ENCODE results near the gene IFNA2. TPM values are rescaled to one million over a fixed set of nuclear protein-coding genes. Genes with fewer than 3 reads are reported as not detected.

The IFNA2 gene
- total and polyA plus RNA-seq, 7 experiments from 2014 or later = not detected

DNA sequence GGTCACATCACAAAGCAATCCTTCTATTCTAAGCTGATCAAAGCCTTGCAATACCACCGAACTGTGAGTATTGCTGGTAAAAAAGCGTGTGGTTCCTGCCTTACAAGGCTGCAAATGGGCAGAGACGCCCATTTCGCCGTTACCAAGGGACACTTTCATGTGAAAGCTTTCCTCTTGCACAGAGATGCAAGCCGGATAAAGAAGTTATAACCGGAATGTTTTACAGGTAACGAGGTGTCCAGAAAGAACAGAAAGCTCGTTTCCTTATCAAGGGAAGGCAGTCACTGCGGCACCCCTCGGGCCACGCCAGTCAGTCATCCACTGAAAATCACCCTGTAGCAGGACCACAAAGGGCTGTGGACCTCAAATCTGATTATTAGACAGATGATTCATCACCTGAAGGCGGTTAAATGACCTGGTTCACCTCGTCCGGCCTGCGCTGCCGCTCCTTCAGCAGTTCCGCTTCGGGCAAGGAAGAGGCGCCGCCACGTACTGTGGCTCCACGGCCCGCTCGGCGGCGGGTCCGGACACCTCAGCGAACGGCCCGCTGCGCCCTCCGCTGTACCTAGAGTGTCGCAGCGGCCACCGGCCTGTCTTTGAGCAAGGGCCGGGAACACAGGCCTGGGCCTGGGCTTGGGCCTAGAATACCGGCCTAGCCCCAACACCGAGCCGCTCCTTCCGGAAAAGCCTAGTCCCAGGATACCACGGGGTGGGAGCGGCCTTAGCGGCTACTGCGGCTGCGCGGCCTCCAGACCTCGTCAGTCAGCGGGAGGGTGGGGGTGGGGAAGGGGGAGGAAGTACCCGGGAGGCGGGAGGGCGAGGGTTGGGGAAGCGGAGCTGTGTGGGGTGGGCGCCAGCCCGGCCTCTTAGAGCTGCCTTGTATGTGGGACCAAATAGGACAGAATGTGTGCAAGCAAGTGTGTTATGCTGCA is 50.2 kb downstream of the IFNA2 start, which contains the start of gene KLHL9:
TSS of gene KLHL9 (minus strand) at position 704 of the 932 bp plus-strand sequence. CDS start at position 159, 545 bp downstream.
- Mint-ChIP-seq H3K4me1 (peaks cover 36 to 65% (median 60%) of the 10 kb centered on the region in 7 donors), H3K9me3 (peaks cover 0 to 14% (median 3%) of the 10 kb centered on the region in 11 donors), H3K4me3 (peak within 1 kb of the TSS; percentile 90 to 97 (median 94)), H3K36me3 (peaks cover 11 to 26% (median 20%) of the 10 kb centered on the region in 5 donors), H3K27ac (peak within 1 kb of the TSS; percentile 90 to 98 (median 95)), H3K27me3 (peaks cover 0 to 27% (median 0%) of the 10 kb centered on the region in 5 donors)
- Histone ChIP-seq H3K4me1 (ENCODE audit: control insufficient read depth in 2 of 2, insufficient read depth in 2 of 2, low read length in 2 of 2) (peaks cover 15 to 35% of the 10 kb centered on the region in 2 donors), H3K36me3 (ENCODE audit: control insufficient read depth in 2 of 3, insufficient read depth in 3 of 3, low read length in 3 of 3) (peaks cover 0 to 7% (median 0%) of the 10 kb centered on the region in 3 experiments), H3K9me3 (ENCODE audit: control insufficient read depth in 2 of 3, low read length in 3 of 3) (no peaks in the 10 kb centered on the region), H3K4me3 (ENCODE audit: low read length) (peak within 1 kb of the TSS; percentile 96), H3K27ac (ENCODE audit: low read depth, low read length) (peak within 1 kb of the TSS; percentile 95), H3K27me3 (ENCODE audit: control insufficient read depth in 2 of 2, insufficient read depth in 2 of 2, low read length in 2 of 2) (no peaks in the 10 kb centered on the region)
- peak; percentile 72 to 87 (median 85) for DNase-seq
- intact Hi-C loops (cut with micrococcal nuclease) = loop anchor here (1.0 to 10.0 kb wide), 13 partner anchors 8 to 1955 kb away; partner anchors contain the start of genes CDKN2A (in 2 of the 2), CDKN2B-AS1 (in 2 of the 2), MLLT3 (in 2 of the 2) and HACD4 (in 1 of the 2)
- peak; percentile 94 for ATAC-seq
- ChIA-PET CTCF (interaction anchor here (0.7 to 3.3 kb wide), 6 partner anchors 9 to 74 kb away, joined by 3 to 19 read pairs (median 6); no protein-coding TSS in a partner anchor), POLR2A (interaction anchor here (0.6 to 2.7 kb wide), 13 partner anchors 9 to 710 kb away, joined by 3 to 12 read pairs (median 3); partner anchors contain the start of gene MTAP)

Other genes with a start within 250 kb of the IFNA2 start
- not detected for gene IFNW1, start 243.6 kb downstream of the IFNA2 start, total RNA-seq
- not detected for gene IFNW1, start 243.6 kb downstream of the IFNA2 start, polyA plus RNA-seq
- not detected for gene IFNA21, start 218.7 kb downstream of the IFNA2 start, total RNA-seq
- gene IFNA21, start 218.7 kb downstream of the IFNA2 start, polyA plus RNA-seq = not detected
- not detected for gene IFNA4, start 197.8 kb downstream of the IFNA2 start, total RNA-seq
- gene IFNA4, start 197.8 kb downstream of the IFNA2 start, polyA plus RNA-seq = not detected
- gene IFNA7, start 183.2 kb downstream of the IFNA2 start, total RNA-seq = not detected
- not detected for gene IFNA7, start 183.2 kb downstream of the IFNA2 start, polyA plus RNA-seq
- not detected for gene IFNA10, start 178.3 kb downstream of the IFNA2 start, total RNA-seq
- gene IFNA10, start 178.3 kb downstream of the IFNA2 start, polyA plus RNA-seq = not detected
- not detected for gene IFNA16, start 168.1 kb downstream of the IFNA2 start, total RNA-seq
- not detected for gene IFNA16, start 168.1 kb downstream of the IFNA2 start, polyA plus RNA-seq
- gene IFNA17, start 157.2 kb downstream of the IFNA2 start, total RNA-seq = not detected
- gene IFNA17, start 157.2 kb downstream of the IFNA2 start, polyA plus RNA-seq = not detected
- not detected for gene IFNA14, start 145.4 kb downstream of the IFNA2 start, total RNA-seq
- not detected for gene IFNA14, start 145.4 kb downstream of the IFNA2 start, polyA plus RNA-seq
- not detected for gene IFNA5, start 80.1 kb downstream of the IFNA2 start, total RNA-seq
- not detected for gene IFNA5, start 80.1 kb downstream of the IFNA2 start, polyA plus RNA-seq
- 10 to 100 TPM; 11.8 to 37.7 (median 19.1) TPM for gene KLHL9, start 50.0 kb downstream of the IFNA2 start, total RNA-seq
- gene KLHL9, start 50.0 kb downstream of the IFNA2 start, polyA plus RNA-seq = 10 to 100 TPM; 21.1 to 23.0 TPM
- gene IFNA6, start 34.5 kb downstream of the IFNA2 start, total RNA-seq = not detected
- not detected for gene IFNA6, start 34.5 kb downstream of the IFNA2 start, polyA plus RNA-seq
- gene IFNA13, start 17.3 kb downstream of the IFNA2 start, total RNA-seq = not detected
- not detected for gene IFNA13, start 17.3 kb downstream of the IFNA2 start, polyA plus RNA-seq
- gene IFNA8, start 23.7 kb upstream of the IFNA2 start, total RNA-seq = not detected
- not detected for gene IFNA8, start 23.7 kb upstream of the IFNA2 start, polyA plus RNA-seq
- gene IFNA1, start 55.0 kb upstream of the IFNA2 start, total RNA-seq = not detected
- gene IFNA1, start 55.0 kb upstream of the IFNA2 start, polyA plus RNA-seq = not detected
- gene IFNE, start 96.9 kb upstream of the IFNA2 start, total RNA-seq = under 1 TPM in 2 of 5 experiments, not detected in 3; 0.46 to 0.76 TPM
- gene IFNE, start 96.9 kb upstream of the IFNA2 start, polyA plus RNA-seq = not detected